Neural progenitor cell (in vitro differentiated cells): ENCODE results near the gene L2HGDH.

ENCODE experiments used
- EZH2phosphoT487 ChIP-seq: fragments of 200-600 bp; sonication (generic); IDR thresholded peaks from 2 replicates; pipeline ENCODE4 v1.6.1; 2017; ENCODE audit warnings: antibody characterized with exemption
- TF ChIP-seq, protein P1 (sequence below): fragments of 200-600 bp; sonication (generic); IDR thresholded peaks from 2 replicates; pipeline ENCODE4 v1.5.1; 2017; ENCODE audit warnings: antibody characterized with exemption, mild to moderate bottlenecking

DNA sequence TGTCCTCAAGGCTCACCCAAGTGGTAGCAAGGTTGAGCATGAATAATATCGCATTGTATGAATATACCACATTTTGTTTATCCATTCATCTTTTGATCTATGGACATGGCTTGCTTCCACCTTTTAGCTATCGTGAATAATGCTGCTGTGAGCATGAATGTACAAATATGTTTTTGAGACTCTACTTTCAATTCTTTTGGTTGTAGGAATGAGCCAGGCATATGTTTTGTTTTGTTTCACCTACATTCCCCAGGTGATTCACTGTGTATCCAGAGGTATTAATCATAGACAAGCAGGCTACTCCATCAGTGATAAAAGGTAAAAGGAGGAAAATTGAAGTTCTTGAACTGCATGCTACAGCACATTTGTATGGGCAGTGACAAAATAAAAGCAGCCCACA is 48.8 kb upstream of the L2HGDH start:
- no peak for TF ChIP-seq EZH2phosphoT487
- TF ChIP-seq, protein P1, sequence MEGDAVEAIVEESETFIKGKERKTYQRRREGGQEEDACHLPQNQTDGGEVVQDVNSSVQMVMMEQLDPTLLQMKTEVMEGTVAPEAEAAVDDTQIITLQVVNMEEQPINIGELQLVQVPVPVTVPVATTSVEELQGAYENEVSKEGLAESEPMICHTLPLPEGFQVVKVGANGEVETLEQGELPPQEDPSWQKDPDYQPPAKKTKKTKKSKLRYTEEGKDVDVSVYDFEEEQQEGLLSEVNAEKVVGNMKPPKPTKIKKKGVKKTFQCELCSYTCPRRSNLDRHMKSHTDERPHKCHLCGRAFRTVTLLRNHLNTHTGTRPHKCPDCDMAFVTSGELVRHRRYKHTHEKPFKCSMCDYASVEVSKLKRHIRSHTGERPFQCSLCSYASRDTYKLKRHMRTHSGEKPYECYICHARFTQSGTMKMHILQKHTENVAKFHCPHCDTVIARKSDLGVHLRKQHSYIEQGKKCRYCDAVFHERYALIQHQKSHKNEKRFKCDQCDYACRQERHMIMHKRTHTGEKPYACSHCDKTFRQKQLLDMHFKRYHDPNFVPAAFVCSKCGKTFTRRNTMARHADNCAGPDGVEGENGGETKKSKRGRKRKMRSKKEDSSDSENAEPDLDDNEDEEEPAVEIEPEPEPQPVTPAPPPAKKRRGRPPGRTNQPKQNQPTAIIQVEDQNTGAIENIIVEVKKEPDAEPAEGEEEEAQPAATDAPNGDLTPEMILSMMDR: no peak
